Measurements from ENCODE around the gene GCN1.
"Not testable (repeated sequence)": the region's sequence is repeated elsewhere in the genome, so short reads cannot be mapped to it uniquely, and the experiment has no call there.

Gene GCN1

GRCh38 chr12:120209851-120210250 is 15.3 kb upstream of the GCN1 start:
- peak overlapping the region; percentile 82 for H3K27ac ChIP-seq
- DNase-seq (ENCODE audit: low spot score) = no peak
- CTCF ChIA-PET = interaction anchor here (1.2 kb wide), 1 partner anchor 19 kb away, joined by 4 read pairs; no protein-coding TSS in a partner anchor
- no peak for TF ChIP-seq CTCF (conservative IDR thresholded peaks at IDR 0.05; ENCODE audit: low read depth)
- POLR2A ChIA-PET (ENCODE audit: low non-redundant PET) = no interaction called here

- TF ChIP-seq CTCF (conservative IDR thresholded peaks at IDR 0.05; ENCODE audit: low read depth) = no peak
- H3K27ac ChIP-seq = peak overlapping the region; percentile 15; the same call in 1 of the 2 replicates
- ChIA-PET CTCF (no interaction called here), POLR2A (ENCODE audit: low non-redundant PET) (interaction anchor here (0.6 kb wide), 1 partner anchor 32 kb away, joined by 6 read pairs; no protein-coding TSS in a partner anchor)
- DNase-seq (ENCODE audit: low spot score) = no peak
These were observed 12.7 kb upstream of the GCN1 start for GRCh38 chr12:120207227-120207626.

- DNase-seq (ENCODE audit: low spot score); CTCF ChIA-PET: not testable (repeated sequence)
- POLR2A ChIA-PET (ENCODE audit: low non-redundant PET) = interaction anchor here (0.6 kb wide), 1 partner anchor 32 kb away, joined by 6 read pairs; no protein-coding TSS in a partner anchor
- H3K27ac ChIP-seq = peak overlapping the region; percentile 15; the same call in 1 of the 2 replicates
These were observed 12.3 kb upstream of the GCN1 start for GRCh38 chr12:120206781-120207180.

GRCh38 chr12:120206228-120206627 is 11.7 kb upstream of the GCN1 start:
- no peak overlapping the region for H3K27ac ChIP-seq
- ChIA-PET CTCF (no interaction called here), POLR2A (ENCODE audit: low non-redundant PET) (no interaction called here)
- no peak for DNase-seq (ENCODE audit: low spot score)
- no peak for TF ChIP-seq CTCF (conservative IDR thresholded peaks at IDR 0.05; ENCODE audit: low read depth)

GRCh38 chr12:120204171-120204570 is 9.7 kb upstream of the GCN1 start:
- TF ChIP-seq CTCF (conservative IDR thresholded peaks at IDR 0.05; ENCODE audit: low read depth) = no peak
- H3K27ac ChIP-seq = peak overlapping the region; percentile 31
- no peak for DNase-seq (ENCODE audit: low spot score)
- ChIA-PET CTCF (interaction anchor here (0.6 kb wide), 1 partner anchor 252 kb away, joined by 3 read pairs; no protein-coding TSS in a partner anchor), POLR2A (ENCODE audit: low non-redundant PET) (no interaction called here)

GRCh38 chr12:120200364-120200800 is 5.9 kb upstream of the GCN1 start:
- TF ChIP-seq CTCF (conservative IDR thresholded peaks at IDR 0.05; ENCODE audit: low read depth) = no peak
- peak overlapping the region; percentile 91 for H3K27ac ChIP-seq
- POLR2A ChIA-PET (ENCODE audit: low non-redundant PET) = interaction anchor here (0.6 to 2.3 kb wide), 10 partner anchors 8 to 83 kb away, joined by 4 to 19 read pairs (median 8); partner anchors contain the start of genes PXN and RAB35
- DNase-seq (ENCODE audit: low spot score) = no peak
- CTCF ChIA-PET = interaction anchor here (1.1 to 2.7 kb wide), 4 partner anchors 16 to 91 kb away, joined by 4 to 11 read pairs (median 5); partner anchors contain the start of gene RNU4-2

GRCh38 chr12:120199595-120200306 is 5.2 kb upstream of the GCN1 start:
- no peak for TF ChIP-seq CTCF (conservative IDR thresholded peaks at IDR 0.05; ENCODE audit: low read depth)
- CTCF ChIA-PET = no interaction called here
- POLR2A ChIA-PET (ENCODE audit: low non-redundant PET) = interaction anchor here (0.6 to 2.3 kb wide), 7 partner anchors 9 to 82 kb away, joined by 3 to 19 read pairs (median 7); no protein-coding TSS in a partner anchor
- peak; percentile 35 for DNase-seq (ENCODE audit: low spot score)
- H3K27ac ChIP-seq = peak overlapping the region; percentile 91
